B cell (primary cell): ENCODE data around the gene AREG. TPM values are rescaled to one million over a fixed set of nuclear protein-coding genes. Genes with fewer than 3 reads are reported as not detected.

Experiments
- ATAC-seq: fragments of 200-7000 bp; cut with Tn5 transposase; one replicate; pipeline ENCODE4 v1.10.0; 2021; ENCODE audit warnings: low read depth, mild to moderate bottlenecking, moderate number of reproducible peaks, moderate library complexity
- CTCF ChIA-PET: fragments of 350-600 bp; sonication (Branson Sonifier 250); formaldehyde crosslinking; loops from one replicate; lab custom pipeline; 2021; ENCODE audit warnings: antibody characterized with exemption, inconsistent platforms; lab: Charles Lee
- POLR2A ChIA-PET: fragments of 350-600 bp; sonication (Branson Sonifier 250); formaldehyde crosslinking; loops from one replicate; lab custom pipeline; 2021; ENCODE audit warnings: antibody characterized with exemption; lab: Charles Lee
- DNase-seq: peaks from one replicate; pipeline ENCODE4 v3.0.0; 2013
- H2AFZ ChIP-seq: 2 replicates; pipeline ENCODE4 v1.6.1; 2012; ENCODE audit warnings: mild to moderate bottlenecking, low read depth, low read length; ENCODE audit not compliant: insufficient read depth, poor library complexity, severe bottlenecking
- H3K27ac ChIP-seq, 2 donors: 1 replicate in 1 of 2; 2 replicates in 1 of 2; pipeline ENCODE4 v1.5.1; 2012 to 2013; ENCODE audit warnings: low read length in 2 of 2, mild to moderate bottlenecking in 2 of 2, moderate library complexity in 1 of 2
- H3K27me3 ChIP-seq, 4 experiments: fragments of 200-600 bp in 1 of 4; sonication (generic) in 1 of 4; replicated peaks in 1 of 4; 1 replicate in 2 of 4; 2 replicates in 2 of 4; pipeline versions ENCODE4 v1.6.1 to v1.7.0; 2013 to 2016; ENCODE audit warnings: low read length in 3 of 4, mild to moderate bottlenecking in 2 of 4, mixed read lengths in 1 of 4, moderate library complexity in 1 of 4; ENCODE audit not compliant: insufficient read depth in 4 of 4, control insufficient read depth in 3 of 4; ENCODE audit errors: control extremely low read depth in 1 of 4
- H3K36me3 ChIP-seq, 2 experiments: replicated peaks in 1 of 2; 1 replicate in 1 of 2; 2 replicates in 1 of 2; pipeline versions ENCODE4 v1.6.1 to v1.7.1; 2013; ENCODE audit warnings: low read length in 1 of 2; ENCODE audit not compliant: insufficient read depth in 2 of 2, control insufficient read depth in 1 of 2; ENCODE audit errors: control extremely low read depth in 1 of 2, extremely low read depth in 1 of 2
- H3K4me1 ChIP-seq, 2 donors: fragments of 200-600 bp in 1 of 2; sonication (generic) in 1 of 2; 1 replicate in 1 of 2; 2 replicates in 1 of 2; pipeline versions ENCODE4 v1.5.1 to v1.6.1; 2013 to 2017; ENCODE audit warnings: low read length in 2 of 2; ENCODE audit not compliant: control insufficient read depth in 2 of 2, insufficient read depth in 2 of 2
- H3K4me2 ChIP-seq: replicated peaks from 2 replicates; pipeline ENCODE3; 2012; ENCODE audit warnings: mild to moderate bottlenecking, low read depth, low read length; ENCODE audit not compliant: poor library complexity, severe bottlenecking
- H3K4me3 ChIP-seq, 5 experiments: fragments of 200-600 bp in 1 of 5; sonication (generic) in 1 of 5; 1 replicate in 3 of 5; 2 replicates in 2 of 5; pipeline versions ENCODE4 v1.5.1 to v1.7.0; 2011 to 2016; ENCODE audit warnings: low read length in 4 of 5, mild to moderate bottlenecking in 4 of 5, low read depth in 2 of 5, control low read depth in 1 of 5, moderate library complexity in 1 of 5; ENCODE audit not compliant: insufficient read depth in 1 of 5; ENCODE audit errors: control extremely low read depth in 1 of 5, extremely low read depth in 1 of 5
- H3K79me2 ChIP-seq: fragments of 200-600 bp; sonication (generic); one replicate; pipeline ENCODE4 v1.6.0; 2016; ENCODE audit warnings: low read length; ENCODE audit not compliant: control insufficient read depth, insufficient read depth
- H3K9ac ChIP-seq: fragments of 200-600 bp; sonication (generic); 2 replicates; pipeline ENCODE4 v1.6.1; 2017; ENCODE audit warnings: mild to moderate bottlenecking, low read length, moderate library complexity
- H3K9me3 ChIP-seq, 3 donors: one replicate each; pipeline versions ENCODE4 v1.6.1 to v1.7.1; 2013; ENCODE audit warnings: low read length in 2 of 3; ENCODE audit not compliant: control insufficient read depth in 2 of 3, insufficient read depth in 1 of 3; ENCODE audit errors: control extremely low read depth in 1 of 3
- H4K20me1 ChIP-seq: 2 replicates; pipeline ENCODE4 v1.6.0; 2012; ENCODE audit warnings: mild to moderate bottlenecking, low read length; ENCODE audit not compliant: insufficient read depth, control insufficient read depth, poor library complexity, severe bottlenecking
- H3K27ac Mint-ChIP-seq: one replicate; pipeline ENCODE4 v1.8.0; 2021; ENCODE audit warnings: mixed read lengths
- H3K27me3 Mint-ChIP-seq: one replicate; pipeline ENCODE4 v1.8.0; 2021; ENCODE audit warnings: mixed read lengths
- H3K4me1 Mint-ChIP-seq: one replicate; pipeline ENCODE4 v1.8.0; 2021; ENCODE audit warnings: mixed read lengths
- H3K4me3 Mint-ChIP-seq: one replicate; pipeline ENCODE4 v1.8.0; 2021; ENCODE audit warnings: mixed read lengths
- H3K9me3 Mint-ChIP-seq: one replicate; pipeline ENCODE4 v1.8.0; 2022; ENCODE audit warnings: mixed read lengths; ENCODE audit not compliant: insufficient read depth
- CTCF ChIP-seq: fragments of 200-600 bp; IDR thresholded peaks from one replicate; pipeline ENCODE4 v1.8.0; 2022; ENCODE audit warnings: antibody characterized with exemption, mild to moderate bottlenecking
- EZH2 ChIP-seq: IDR thresholded peaks from 2 replicates; pipeline ENCODE4 v1.6.1; 2012; ENCODE audit warnings: borderline replicate concordance, low read depth, mild to moderate bottlenecking, moderate library complexity, low read length; ENCODE audit not compliant: insufficient read depth, poor library complexity, severe bottlenecking
- WGBS: methylation state at CpG from one replicate; pipeline ENCODE4 v1.1.5; 2013; ENCODE audit warnings: missing lambda C conversion rate; ENCODE audit not compliant: insufficient coverage; 5-methylcytosine and 5-hydroxymethylcytosine counted together
- intact Hi-C: fragments of 100-400 bp; cut with micrococcal nuclease; formaldehyde crosslinking; loops from one replicate; pipeline ENCODE4 v1.10.0; 2022
- polyA plus RNA-seq: library from polyadenylated mRNA; depleted of rRNA; stranded (reverse); fragments of >200 nt; gene quantifications from 2 replicates; pipeline ENCODE4 v1.2.3, GENCODE V29; 2012
- total RNA-seq, 2 donors: library from RNA; stranded (reverse); fragments of 120-200 nt in 1 of 2; gene quantifications; 1 replicate in 1 of 2; 2 replicates in 1 of 2; pipeline versions ENCODE4 v1.2.3 to v1.2.4, GENCODE V29; 2013 to 2022

AREG gene
- total and polyA plus RNA-seq, 2 donors (not counting 1 experiment from before 2014, with no cell fraction given) = 4.6 to 47.1 TPM

- H4K20me1 ChIP-seq = no peaks in the 10 kb centered on the region
- peaks cover 6% of the 10 kb centered on the region for H3K4me1 Mint-ChIP-seq
- no peak for ATAC-seq
- H2AFZ ChIP-seq = no peak overlapping the region
- no peaks in the 10 kb centered on the region for H3K27me3 Mint-ChIP-seq
- H3K4me1 ChIP-seq = peaks cover 3 to 8% of the 10 kb centered on the region in 2 donors
- no peaks in the 10 kb centered on the region for H3K79me2 ChIP-seq
- H3K27ac ChIP-seq = no peak overlapping the region
- H3K36me3 ChIP-seq = no peaks in the 10 kb centered on the region
- H3K9me3 Mint-ChIP-seq = no peaks in the 10 kb centered on the region
- ChIA-PET POLR2A (no interaction called here), CTCF (no interaction called here)
- H3K27me3 ChIP-seq = no peaks in the 10 kb centered on the region
- no peak overlapping the region for H3K27ac Mint-ChIP-seq
- TF ChIP-seq CTCF (no peak), EZH2 (no peak)
- H3K4me3 Mint-ChIP-seq = no peak overlapping the region
- no peak overlapping the region for H3K4me3 ChIP-seq
- H3K9ac ChIP-seq = no peak overlapping the region
- no peak for DNase-seq
- H3K9me3 ChIP-seq = no peaks in the 10 kb centered on the region
- intact Hi-C loops = no loop called here
- no peak overlapping the region for H3K4me2 ChIP-seq
Observed at GRCh38 chr4:74407891-74408290, 37.0 kb upstream of the AREG start.

GRCh38 chr4:74408639-74409038 is 36.3 kb upstream of the AREG start:
- H3K27ac ChIP-seq = no peak overlapping the region
- no peaks in the 10 kb centered on the region for H3K9me3 Mint-ChIP-seq
- H3K4me2 ChIP-seq = no peak overlapping the region
- 89% methylated on average over 3 of the region's 3 CpGs for WGBS
- no peak overlapping the region for H3K4me3 Mint-ChIP-seq
- H3K36me3 ChIP-seq = no peaks in the 10 kb centered on the region
- ATAC-seq (no peak), DNase-seq (no peak)
- no peaks in the 10 kb centered on the region for H3K9me3 ChIP-seq
- no peak overlapping the region for H3K4me3 ChIP-seq
- CTCF ChIA-PET = no interaction called here
- no peaks in the 10 kb centered on the region for H3K79me2 ChIP-seq
- H3K27me3 ChIP-seq = no peaks in the 10 kb centered on the region
- no peak overlapping the region for H3K27ac Mint-ChIP-seq
- H3K4me1 ChIP-seq = peaks cover 0 to under 1% of the 10 kb centered on the region in 2 donors
- no peak for TF ChIP-seq EZH2
- TF ChIP-seq CTCF = no peak
- H4K20me1 ChIP-seq = no peaks in the 10 kb centered on the region
- H3K4me1 Mint-ChIP-seq = peaks cover under 1% of the 10 kb centered on the region
- H3K27me3 Mint-ChIP-seq = no peaks in the 10 kb centered on the region
- no peak overlapping the region for H3K9ac ChIP-seq
- H2AFZ ChIP-seq = no peak overlapping the region
- intact Hi-C loops = no loop called here
- POLR2A ChIA-PET = no interaction called here
